Peyer's patch (tissue), 4 donors: Measurements from ENCODE around the gene MAB21L2.

ENCODE experiments used
- CTCF ChIP-seq, 6 experiments: fragments of 450-650 bp in 4 of 6; fragments of 200-600 bp in 2 of 6; sonication (generic) in 1 of 6; IDR thresholded peaks; one replicate each; pipeline ENCODE4 v1.5.1; 2017 to 2019; ENCODE audit warnings: antibody characterized with exemption in 6 of 6, mild to moderate bottlenecking in 3 of 6, moderate library complexity in 1 of 6
- POLR2A ChIP-seq, 2 donors: fragments of 450-650 bp; IDR thresholded peaks; one replicate each; pipeline ENCODE4 v1.5.1; 2017; ENCODE audit warnings: antibody characterized with exemption in 2 of 2, mild to moderate bottlenecking in 2 of 2, moderate library complexity in 2 of 2

- TF ChIP-seq CTCF (IDR thresholded peaks at IDR 0.05) = no peak
- TF ChIP-seq POLR2A (IDR thresholded peaks at IDR 0.05) = no peak
Observed at GRCh38 chr4:150562751-150563150, 19.2 kb upstream of the MAB21L2 start.
